K562 (cell line): ENCODE measurements around the gene FNDC11. TPM values are rescaled to one million over a fixed set of nuclear protein-coding genes. Genes with fewer than 3 reads are reported as not detected.

Experiments used
- CCNT2 ChIP-seq: IDR thresholded peaks from 2 replicates; pipeline ENCODE4 v1.6.1; 2011; ENCODE audit warnings: borderline replicate concordance, low read depth, mild to moderate bottlenecking, moderate library complexity, mixed read lengths, low read length; ENCODE audit not compliant: insufficient read length; ENCODE audit errors: extremely low read depth
- CEBPG ChIP-seq, 3 experiments: fragments of 200-800 bp in 1 of 3; sonication (Bioruptor generic) in 1 of 3; sonication (generic) in 1 of 3; formaldehyde crosslinking in 1 of 3; IDR thresholded peaks in 2 of 3; conservative IDR thresholded peaks in 1 of 3; 2 replicates each; pipeline versions ENCODE4 v1.6.1 to v1.8.0; 2016 to 2022; ENCODE audit warnings: missing compliant biosample characterization in 2 of 3, missing genetic modification characterization in 2 of 3, mild to moderate bottlenecking in 1 of 3, missing genetic modification reagents in 1 of 3
- CREM ChIP-seq: IDR thresholded peaks from 2 replicates; pipeline ENCODE4 v1.6.1; 2014; ENCODE audit warnings: antibody characterized with exemption, low read depth
- DPF2 ChIP-seq: fragments of 450-650 bp; IDR thresholded peaks from 2 replicates; pipeline ENCODE4 v1.6.1; 2016
- FIP1L1 ChIP-seq: fragments of 200-400 bp; formaldehyde crosslinking; IDR thresholded peaks from 2 replicates; pipeline ENCODE4 v1.6.1; 2018; ENCODE audit warnings: mild to moderate bottlenecking, low read depth, low read length; ENCODE audit not compliant: poor library complexity, severe bottlenecking
- FOXM1 ChIP-seq, 2 experiments: fragments of 450-650 bp in 1 of 2; sonication (generic) in 1 of 2; formaldehyde crosslinking in 1 of 2; IDR thresholded peaks; 2 replicates each; pipeline versions ENCODE4 v1.6.1 to v1.9.0; 2017 to 2022; ENCODE audit warnings: low read depth in 2 of 2, mild to moderate bottlenecking in 2 of 2, missing genetic modification reagents in 1 of 2, moderate library complexity in 1 of 2
- IRF2 ChIP-seq: sonication (generic); formaldehyde crosslinking; IDR thresholded peaks from 2 replicates; pipeline ENCODE4 v1.8.1; 2022; ENCODE audit warnings: mild to moderate bottlenecking, missing genetic modification reagents
- LCOR ChIP-seq: sonication (generic); formaldehyde crosslinking; IDR thresholded peaks from 2 replicates; pipeline ENCODE4 v1.8.0; 2022; ENCODE audit warnings: mild to moderate bottlenecking, missing genetic modification reagents
- MYBL2 ChIP-seq, 2 experiments: fragments of 450-650 bp in 1 of 2; sonication (generic) in 1 of 2; formaldehyde crosslinking in 1 of 2; IDR thresholded peaks; 2 replicates each; pipeline versions ENCODE4 v1.6.1 to v1.8.1; 2017 to 2022; ENCODE audit warnings: borderline replicate concordance in 1 of 2, inconsistent platforms in 1 of 2, low read depth in 1 of 2, mild to moderate bottlenecking in 1 of 2, missing genetic modification reagents in 1 of 2, moderate library complexity in 1 of 2
- RBFOX2 ChIP-seq: fragments of 200-400 bp; formaldehyde crosslinking; IDR thresholded peaks from 2 replicates; pipeline ENCODE4 v1.6.1; 2017; ENCODE audit warnings: low read depth, mild to moderate bottlenecking, low read length, moderate library complexity
- SMARCC2 ChIP-seq: fragments of 450-650 bp; IDR thresholded peaks from 2 replicates; pipeline ENCODE4 v1.6.1; 2017; ENCODE audit warnings: antibody characterized with exemption, moderate library complexity, mild to moderate bottlenecking, low read depth
- ZKSCAN8 ChIP-seq: fragments of 200-800 bp; sonication (Bioruptor generic); IDR thresholded peaks from 2 replicates; pipeline ENCODE4 v1.6.1; 2016; ENCODE audit warnings: missing genetic modification characterization, missing compliant biosample characterization
- ZNF24 ChIP-seq: fragments of 450-650 bp; IDR thresholded peaks from 2 replicates; pipeline ENCODE4 v1.6.1; 2016
- ZNF253 ChIP-seq: fragments of 250-450 bp; sonication (Bioruptor Pico); conservative IDR thresholded peaks from 2 replicates; pipeline ENCODE4 v1.6.1; 2021; ENCODE audit warnings: mild to moderate bottlenecking
- ZNF695 ChIP-seq: fragments of 450-650 bp; formaldehyde crosslinking; IDR thresholded peaks from 2 replicates; pipeline ENCODE4 v1.4.0; 2020; ENCODE audit warnings: mild to moderate bottlenecking, moderate library complexity
- polyA plus RNA-seq, 8 experiments: library from polyadenylated mRNA; depleted of rRNA in 4 of 8; stranded (reverse) in 5 of 8; unstranded in 3 of 8; fragments of >200 nt; fragmentation: Nextera tagmentation in 2 of 8; fragmentation: Illumina TruSeq in 1 of 8; extraction: Ambion mirVana in 2 of 8; extraction: Trizol in 1 of 8; gene quantifications; 2 replicates each; pipeline versions ENCODE4 v1.2.1 to v1.2.3, GENCODE V29; 2011 to 2014; ENCODE audit warnings: inconsistent platforms in 1 of 8, missing spikeins in 1 of 8
- total RNA-seq, 7 experiments: library from RNA; depleted of rRNA in 6 of 7; stranded (reverse); fragments of >200 nt in 6 of 7; fragmentation: Illumina TruSeq in 2 of 7; extraction: Trizol in 2 of 7; gene quantifications; 2 replicates each; pipeline versions ENCODE4 v1.2.1 to v1.2.3, GENCODE V29; 2011 to 2021; ENCODE audit warnings: low replicate concordance in 1 of 7
- TF ChIP-seq, protein P1 (sequence below): fragments of 450-650 bp; IDR thresholded peaks from 2 replicates; pipeline ENCODE4 v1.6.1; 2017; ENCODE audit warnings: mild to moderate bottlenecking, moderate library complexity
- TF ChIP-seq, protein P2 (sequence below): fragments of 250-450 bp; sonication (Bioruptor Pico); IDR thresholded peaks from 2 replicates; pipeline ENCODE4 v1.5.0; 2021
- TF ChIP-seq, protein P3 (sequence below): IDR thresholded peaks from 2 replicates; pipeline ENCODE4 v1.6.1; 2011; ENCODE audit warnings: borderline replicate concordance, low read depth, mild to moderate bottlenecking, moderate library complexity, low read length; ENCODE audit not compliant: insufficient read depth, poor library complexity, severe bottlenecking
- TF ChIP-seq, protein P4 (sequence below), 2 experiments: IDR thresholded peaks; 2 replicates each; pipeline ENCODE4 v1.6.1; 2012; ENCODE audit warnings: improper control_type of control experiment in 2 of 2, low read depth in 2 of 2, low read length in 2 of 2, borderline replicate concordance in 1 of 2

Gene FNDC11
- total and polyA plus RNA-seq, 9 of the 15 experiments (the other 6 are each of a cell fraction or from before 2014, with no cell fraction given): 0.08 to 2.3 (median 0.64) TPM; not detected in 2

DNA sequence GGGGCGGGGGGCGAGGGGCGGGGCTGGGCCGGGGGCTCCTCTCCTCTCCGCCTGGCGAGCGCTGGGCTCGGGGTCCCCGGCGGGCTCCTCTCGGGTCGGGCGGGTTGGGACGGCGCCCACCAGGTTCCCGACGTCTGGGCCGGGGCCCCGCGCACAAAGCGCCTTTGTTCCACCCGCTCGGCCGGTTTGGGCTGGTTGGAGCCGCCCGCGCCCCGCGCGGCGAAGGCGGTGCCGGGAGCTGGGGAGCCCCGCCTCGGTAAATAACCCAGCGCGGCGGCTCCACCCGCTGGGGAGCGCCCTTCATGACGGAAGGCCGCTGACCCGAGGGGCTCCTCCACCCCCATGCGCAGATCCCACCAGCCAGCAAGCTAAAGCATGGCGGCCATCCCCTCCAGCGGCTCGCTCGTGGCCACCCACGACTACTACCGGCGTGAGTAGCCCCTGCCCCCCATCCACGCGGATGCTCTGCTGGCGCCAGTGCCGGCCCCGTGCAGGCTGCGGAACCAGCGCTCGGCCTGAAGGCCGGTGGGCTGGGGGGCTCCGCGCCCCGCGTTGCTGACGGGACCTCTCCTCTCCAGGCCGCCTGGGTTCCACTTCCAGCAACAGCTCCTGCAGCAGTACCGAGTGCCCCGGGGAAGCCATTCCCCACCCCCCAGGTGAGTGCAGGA, 32.9 kb upstream of the FNDC11 start (continued):
- TF ChIP-seq MYBL2 (IDR thresholded peaks at IDR 0.05; ENCODE audit: low read depth) (no peak), MYBL2 (CRISPR knock-in tag; IDR thresholded peaks at IDR 0.05; ENCODE audit: borderline replicate concordance) (no peak), CCNT2 (peak; percentile 76), CEBPG (CRISPR knock-in tag; IDR thresholded peaks at IDR 0.05) (no peak), CEBPG (tag; conservative IDR thresholded peaks at IDR 0.05 in 1 of 2, IDR thresholded peaks at IDR 0.05 in 1 of 2) (no peak), ZKSCAN8 (CRISPR knock-in tag) (no peak), ZNF253 (CRISPR knock-in tag) (no peak), LCOR (no peak), ZNF24 (no peak), IRF2 (CRISPR knock-in tag) (no peak), FOXM1 (IDR thresholded peaks at IDR 0.05; ENCODE audit: low read depth) (no peak), FOXM1 (CRISPR knock-in tag; IDR thresholded peaks at IDR 0.05; ENCODE audit: low read depth) (no peak), RBFOX2 (peak; percentile 89), FIP1L1 (peak; percentile 59), SMARCC2 (no peak), ZNF695 (CRISPR knock-in tag) (no peak), DPF2 (no peak), CREM (peak; percentile 15; the same call in 1 of the 2 replicates)
- TF ChIP-seq, protein P1, sequence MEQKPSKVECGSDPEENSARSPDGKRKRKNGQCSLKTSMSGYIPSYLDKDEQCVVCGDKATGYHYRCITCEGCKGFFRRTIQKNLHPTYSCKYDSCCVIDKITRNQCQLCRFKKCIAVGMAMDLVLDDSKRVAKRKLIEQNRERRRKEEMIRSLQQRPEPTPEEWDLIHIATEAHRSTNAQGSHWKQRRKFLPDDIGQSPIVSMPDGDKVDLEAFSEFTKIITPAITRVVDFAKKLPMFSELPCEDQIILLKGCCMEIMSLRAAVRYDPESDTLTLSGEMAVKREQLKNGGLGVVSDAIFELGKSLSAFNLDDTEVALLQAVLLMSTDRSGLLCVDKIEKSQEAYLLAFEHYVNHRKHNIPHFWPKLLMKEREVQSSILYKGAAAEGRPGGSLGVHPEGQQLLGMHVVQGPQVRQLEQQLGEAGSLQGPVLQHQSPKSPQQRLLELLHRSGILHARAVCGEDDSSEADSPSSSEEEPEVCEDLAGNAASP: no peak
- TF ChIP-seq, protein P2, sequence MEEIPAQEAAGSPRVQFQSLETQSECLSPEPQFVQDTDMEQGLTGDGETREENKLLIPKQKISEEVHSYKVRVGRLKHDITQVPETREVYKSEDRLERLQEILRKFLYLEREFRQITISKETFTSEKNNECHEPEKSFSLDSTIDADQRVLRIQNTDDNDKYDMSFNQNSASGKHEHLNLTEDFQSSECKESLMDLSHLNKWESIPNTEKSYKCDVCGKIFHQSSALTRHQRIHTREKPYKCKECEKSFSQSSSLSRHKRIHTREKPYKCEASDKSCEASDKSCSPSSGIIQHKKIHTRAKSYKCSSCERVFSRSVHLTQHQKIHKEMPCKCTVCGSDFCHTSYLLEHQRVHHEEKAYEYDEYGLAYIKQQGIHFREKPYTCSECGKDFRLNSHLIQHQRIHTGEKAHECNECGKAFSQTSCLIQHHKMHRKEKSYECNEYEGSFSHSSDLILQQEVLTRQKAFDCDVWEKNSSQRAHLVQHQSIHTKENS: no peak
- TF ChIP-seq, protein P3, sequence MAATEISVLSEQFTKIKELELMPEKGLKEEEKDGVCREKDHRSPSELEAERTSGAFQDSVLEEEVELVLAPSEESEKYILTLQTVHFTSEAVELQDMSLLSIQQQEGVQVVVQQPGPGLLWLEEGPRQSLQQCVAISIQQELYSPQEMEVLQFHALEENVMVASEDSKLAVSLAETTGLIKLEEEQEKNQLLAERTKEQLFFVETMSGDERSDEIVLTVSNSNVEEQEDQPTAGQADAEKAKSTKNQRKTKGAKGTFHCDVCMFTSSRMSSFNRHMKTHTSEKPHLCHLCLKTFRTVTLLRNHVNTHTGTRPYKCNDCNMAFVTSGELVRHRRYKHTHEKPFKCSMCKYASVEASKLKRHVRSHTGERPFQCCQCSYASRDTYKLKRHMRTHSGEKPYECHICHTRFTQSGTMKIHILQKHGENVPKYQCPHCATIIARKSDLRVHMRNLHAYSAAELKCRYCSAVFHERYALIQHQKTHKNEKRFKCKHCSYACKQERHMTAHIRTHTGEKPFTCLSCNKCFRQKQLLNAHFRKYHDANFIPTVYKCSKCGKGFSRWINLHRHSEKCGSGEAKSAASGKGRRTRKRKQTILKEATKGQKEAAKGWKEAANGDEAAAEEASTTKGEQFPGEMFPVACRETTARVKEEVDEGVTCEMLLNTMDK: peak; percentile 74
- TF ChIP-seq, protein P4, sequence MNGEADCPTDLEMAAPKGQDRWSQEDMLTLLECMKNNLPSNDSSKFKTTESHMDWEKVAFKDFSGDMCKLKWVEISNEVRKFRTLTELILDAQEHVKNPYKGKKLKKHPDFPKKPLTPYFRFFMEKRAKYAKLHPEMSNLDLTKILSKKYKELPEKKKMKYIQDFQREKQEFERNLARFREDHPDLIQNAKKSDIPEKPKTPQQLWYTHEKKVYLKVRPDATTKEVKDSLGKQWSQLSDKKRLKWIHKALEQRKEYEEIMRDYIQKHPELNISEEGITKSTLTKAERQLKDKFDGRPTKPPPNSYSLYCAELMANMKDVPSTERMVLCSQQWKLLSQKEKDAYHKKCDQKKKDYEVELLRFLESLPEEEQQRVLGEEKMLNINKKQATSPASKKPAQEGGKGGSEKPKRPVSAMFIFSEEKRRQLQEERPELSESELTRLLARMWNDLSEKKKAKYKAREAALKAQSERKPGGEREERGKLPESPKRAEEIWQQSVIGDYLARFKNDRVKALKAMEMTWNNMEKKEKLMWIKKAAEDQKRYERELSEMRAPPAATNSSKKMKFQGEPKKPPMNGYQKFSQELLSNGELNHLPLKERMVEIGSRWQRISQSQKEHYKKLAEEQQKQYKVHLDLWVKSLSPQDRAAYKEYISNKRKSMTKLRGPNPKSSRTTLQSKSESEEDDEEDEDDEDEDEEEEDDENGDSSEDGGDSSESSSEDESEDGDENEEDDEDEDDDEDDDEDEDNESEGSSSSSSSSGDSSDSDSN (IDR thresholded peaks at IDR 0.05; ENCODE audit: borderline replicate concordance in 1 of 2, low read depth in 2 of 2, low read length in 2 of 2): peak; percentile 67 to 69; a peak in 2 of 4 replicates
